NCI-H1105 treated with DMSO at 0.1 percent for 48 hours (cell line): Measurements from ENCODE around the gene SCYGR5.
A peak's percentile ranks its signal among the peaks of the same experiment; 100 is the strongest.
"Not testable (repeated sequence)": the region's sequence is repeated elsewhere in the genome, so short reads cannot be mapped to it uniquely, and the experiment has no call there.

ENCODE experiments used
- DNase-seq: peaks from one replicate; lab custom pipeline; 2025; lab: John Stamatoyannopoulos, UW

The SCYGR5 gene

DNA sequence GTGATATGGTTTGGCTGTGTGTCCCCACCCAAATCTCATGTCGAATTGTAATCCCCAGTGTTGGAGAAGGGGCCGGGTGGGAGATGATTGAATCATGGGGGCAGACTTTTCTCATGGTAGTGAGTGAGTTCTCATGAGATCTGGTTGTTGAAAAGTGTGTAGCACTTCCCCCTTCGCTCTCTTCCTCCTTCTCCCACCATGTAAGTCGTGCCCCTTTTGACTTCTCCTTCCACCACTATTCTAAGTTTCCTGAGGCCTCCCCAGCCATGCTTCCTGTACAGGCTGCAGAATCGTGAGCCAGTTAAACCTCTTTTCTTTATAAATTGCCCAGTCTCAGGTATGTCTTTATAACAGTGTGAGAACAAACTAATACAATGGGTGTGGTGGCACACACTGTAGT is 7.0 kb downstream of the SCYGR5 start:
- DNase-seq = not testable (repeated sequence)

DNA sequence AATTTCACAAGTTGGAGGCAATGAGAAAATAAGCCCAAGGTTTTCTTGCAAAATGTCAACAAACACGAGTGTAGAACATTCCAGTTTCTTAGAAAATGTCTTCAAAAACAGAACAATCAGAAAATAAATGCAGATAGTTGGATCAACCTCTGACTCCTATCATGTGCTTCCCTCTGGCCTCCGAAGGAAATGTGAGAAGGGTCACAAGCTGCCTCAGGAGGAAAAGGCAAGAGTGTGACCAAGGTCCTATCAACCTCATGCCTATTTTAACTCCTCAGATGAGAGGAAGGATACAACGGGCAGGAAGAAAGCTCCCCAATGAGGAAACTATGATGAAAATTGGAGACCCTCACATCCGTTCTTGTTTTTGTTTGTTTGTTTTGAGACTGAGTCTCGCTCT is 7.9 kb downstream of the SCYGR5 start:
- DNase-seq = no peak

DNA sequence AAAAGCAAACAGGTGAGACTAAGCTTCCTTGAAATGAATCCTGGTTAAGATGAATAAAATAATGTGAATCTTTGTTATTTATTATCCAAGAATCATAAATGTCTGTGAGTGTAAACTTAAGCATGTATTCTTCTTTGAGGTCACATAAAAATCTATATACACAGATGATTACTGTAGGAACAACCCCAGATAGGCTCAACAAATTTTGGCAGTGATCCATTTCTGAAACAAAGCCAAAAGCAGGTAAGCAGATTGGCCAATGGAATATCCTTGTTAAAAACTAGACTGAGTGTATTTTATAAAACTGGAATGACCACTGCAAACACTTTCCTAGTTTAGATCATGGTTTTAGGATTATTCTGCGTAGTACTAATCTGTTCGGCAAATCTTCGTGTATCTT is 11.3 kb downstream of the SCYGR5 start:
- peak; percentile 5 for DNase-seq

DNA sequence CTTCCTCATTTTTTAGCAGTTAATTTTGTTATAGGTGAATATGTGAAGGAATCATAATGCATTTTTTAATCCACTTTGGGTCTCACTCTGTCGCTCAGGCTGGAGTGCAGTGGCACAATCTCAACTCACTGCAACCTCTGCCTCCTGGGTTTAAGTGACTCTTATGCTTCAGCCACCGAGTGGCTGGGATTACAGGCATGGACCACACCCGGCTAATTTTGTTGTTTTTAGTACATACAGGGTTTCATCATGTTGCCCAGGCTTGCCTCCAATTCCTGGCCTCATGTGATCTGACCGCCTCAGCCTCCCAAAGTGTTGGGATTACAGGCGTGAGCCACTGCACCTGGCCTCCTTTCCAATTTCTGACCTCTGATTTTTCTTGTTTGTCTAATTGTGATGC is 17.7 kb downstream of the SCYGR5 start:
- DNase-seq = no peak

DNA sequence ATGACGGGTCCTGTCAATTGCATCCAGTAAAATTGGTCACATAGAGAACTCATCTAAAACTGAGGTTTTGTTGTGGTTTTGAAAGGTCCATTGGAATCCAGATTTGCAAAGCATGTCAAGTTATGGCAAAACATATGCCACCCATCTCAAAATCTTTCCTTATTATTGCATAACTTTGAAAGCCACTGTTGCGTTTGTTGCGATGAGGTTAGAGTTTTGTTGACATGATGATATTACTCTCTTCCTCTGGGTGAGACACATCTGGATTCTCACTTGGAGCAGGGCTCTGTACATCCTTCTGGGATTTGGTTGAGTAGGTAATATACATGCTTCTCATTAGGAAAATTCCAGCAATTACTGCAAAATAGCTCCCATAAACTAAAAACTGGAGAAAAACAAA is 20.6 kb downstream of the SCYGR5 start:
- no peak for DNase-seq

DNA sequence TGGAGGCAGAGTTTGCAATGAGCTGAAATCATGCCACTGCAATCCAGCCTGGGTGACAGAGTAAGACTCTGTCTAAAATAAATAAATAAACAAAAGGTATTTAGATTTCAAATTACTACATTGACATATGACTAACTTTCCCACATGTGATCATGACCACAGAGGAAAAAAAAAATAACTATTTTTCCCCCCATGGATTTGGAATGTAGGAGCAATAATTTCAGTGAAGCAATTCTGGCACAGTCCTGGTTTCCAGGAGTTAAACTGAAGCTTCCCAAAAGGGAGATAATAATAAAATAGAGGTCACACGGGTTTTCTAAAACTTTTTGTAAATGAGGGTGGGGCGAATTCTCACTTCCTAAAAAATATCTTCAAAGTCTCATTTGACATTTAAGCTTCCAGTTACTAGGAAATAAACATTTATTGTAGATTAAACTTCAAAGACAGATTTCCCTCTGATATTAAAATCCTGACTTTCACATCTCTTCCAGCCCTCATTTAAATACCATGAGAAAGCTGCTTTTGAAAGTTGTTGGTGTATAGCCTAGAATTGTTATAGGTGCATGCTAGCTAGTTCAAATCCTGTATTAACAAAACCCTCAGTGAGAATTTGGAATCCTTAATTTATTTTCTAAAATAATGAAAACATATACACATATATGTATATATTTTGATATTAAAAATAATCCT is 30.5 kb downstream of the SCYGR5 start:
- no peak for DNase-seq

DNA sequence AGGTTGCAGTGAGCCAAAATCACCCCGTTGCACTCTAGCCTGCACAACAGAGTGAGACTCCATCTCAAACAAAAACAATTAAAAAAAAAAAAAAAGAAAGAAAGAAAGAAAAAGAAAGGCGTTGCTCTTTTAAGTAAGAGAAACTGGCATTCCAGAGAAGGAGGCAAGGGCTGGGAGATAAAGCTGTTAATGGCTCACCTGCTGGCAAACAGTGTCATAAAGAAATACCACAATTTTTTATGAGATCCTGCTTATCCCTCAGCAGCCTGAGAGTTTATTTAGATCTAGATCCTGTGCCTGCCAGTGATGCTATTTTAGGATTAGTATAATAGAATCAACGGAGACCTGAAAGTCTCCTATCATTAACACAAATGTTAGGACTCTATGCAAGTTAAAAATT is 35.0 kb downstream of the SCYGR5 start:
- no peak for DNase-seq

DNA sequence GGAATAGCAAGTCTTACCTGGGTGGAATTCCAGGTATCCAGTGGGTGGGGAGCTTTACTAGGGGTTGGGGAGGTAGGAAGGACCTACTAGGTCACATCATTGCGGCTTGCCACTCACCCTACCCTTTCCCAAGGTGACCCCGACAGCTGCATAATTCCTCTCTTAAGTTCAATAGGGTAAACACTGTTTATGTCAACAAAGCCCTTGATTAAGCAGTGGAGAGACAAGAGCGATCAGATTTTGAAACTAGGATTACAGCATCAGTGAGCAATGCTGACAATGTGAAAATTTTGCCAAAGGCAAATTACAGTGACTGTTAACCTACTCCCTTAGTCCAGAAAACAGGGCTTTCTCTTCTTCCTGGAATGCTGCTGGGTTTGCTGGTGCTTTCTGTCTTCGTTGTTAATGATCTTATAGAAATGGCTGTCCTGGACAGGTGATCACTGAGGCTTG is 36.7 kb downstream of the SCYGR5 start:
- DNase-seq = no peak

DNA sequence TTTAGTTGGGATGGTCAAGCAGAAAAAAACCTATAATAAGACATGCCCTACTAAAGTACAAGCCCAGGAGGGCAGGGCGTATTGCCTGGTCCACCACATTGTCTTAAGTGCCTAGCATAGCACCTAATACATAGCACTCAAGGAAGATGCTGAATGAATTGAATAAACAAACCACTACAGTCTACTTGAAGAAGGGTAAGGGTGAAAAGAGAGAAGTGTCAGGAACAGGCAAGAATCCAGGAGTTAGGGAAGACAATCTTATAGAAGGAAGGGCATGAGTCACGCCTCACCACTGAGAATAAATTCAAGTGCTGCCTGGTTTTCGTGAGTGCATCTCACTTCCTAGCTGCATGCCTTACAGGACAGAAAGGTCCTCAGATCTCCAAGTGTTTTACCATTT is 37.4 kb downstream of the SCYGR5 start:
- DNase-seq = no peak

DNA sequence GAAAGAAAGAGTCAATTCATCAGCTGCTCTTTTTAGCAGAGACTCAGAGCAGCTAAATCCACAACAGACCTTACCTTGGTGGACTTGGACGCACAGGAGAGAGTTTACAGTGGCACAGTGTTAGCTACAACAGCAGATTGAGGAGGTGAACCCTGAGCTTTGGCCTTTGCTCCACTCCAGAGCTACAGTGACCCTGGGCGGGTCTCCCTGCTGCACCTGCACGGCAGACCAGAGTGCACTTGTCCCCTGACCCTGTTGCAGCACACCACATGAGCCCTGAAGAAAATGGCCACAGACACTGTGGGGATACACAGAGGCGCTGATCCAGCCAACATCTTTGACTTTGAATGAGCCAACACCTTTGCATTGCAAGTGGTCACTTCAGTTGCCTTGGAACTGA is 40.3 kb downstream of the SCYGR5 start:
- no peak for DNase-seq

DNA sequence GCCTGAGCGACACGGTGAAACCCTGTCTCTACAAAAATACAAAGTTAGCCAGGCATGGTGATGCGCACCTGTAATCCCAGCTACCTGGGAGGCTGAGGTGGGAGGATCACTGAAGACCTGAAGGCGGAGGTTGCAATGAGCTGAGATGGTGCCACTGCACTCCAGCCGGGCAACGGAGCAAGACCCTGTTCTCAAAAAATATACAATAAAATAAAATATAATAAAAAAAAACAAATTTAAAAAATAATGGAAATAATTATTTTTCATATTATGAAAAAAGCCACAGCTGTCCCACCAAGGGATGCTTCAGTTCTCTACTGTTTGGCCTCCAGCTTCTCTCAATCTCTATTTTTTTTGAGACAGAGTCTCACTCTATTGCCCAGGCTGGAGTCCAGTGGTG is 40.8 kb downstream of the SCYGR5 start:
- no peak for DNase-seq

DNA sequence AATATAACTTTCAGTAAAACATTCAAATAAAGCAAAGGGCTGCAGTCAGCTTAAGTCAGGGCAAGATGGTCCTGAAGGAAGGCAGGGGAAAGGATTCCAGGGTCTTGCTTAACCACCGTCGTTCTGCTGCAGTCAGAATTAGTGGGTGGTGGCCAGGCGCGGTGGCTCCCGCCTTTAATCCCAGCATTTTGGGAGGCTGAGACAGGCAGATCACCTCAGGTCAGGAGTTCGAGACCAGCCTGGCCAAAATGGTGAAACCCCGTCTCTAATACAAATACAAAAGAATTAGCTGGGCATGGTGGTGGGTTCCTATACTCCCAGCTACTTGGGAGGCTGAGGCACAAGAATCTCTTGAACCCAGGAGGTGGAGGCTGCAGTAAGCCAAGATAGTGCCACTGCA is 44.4 kb downstream of the SCYGR5 start:
- DNase-seq = no peak

DNA sequence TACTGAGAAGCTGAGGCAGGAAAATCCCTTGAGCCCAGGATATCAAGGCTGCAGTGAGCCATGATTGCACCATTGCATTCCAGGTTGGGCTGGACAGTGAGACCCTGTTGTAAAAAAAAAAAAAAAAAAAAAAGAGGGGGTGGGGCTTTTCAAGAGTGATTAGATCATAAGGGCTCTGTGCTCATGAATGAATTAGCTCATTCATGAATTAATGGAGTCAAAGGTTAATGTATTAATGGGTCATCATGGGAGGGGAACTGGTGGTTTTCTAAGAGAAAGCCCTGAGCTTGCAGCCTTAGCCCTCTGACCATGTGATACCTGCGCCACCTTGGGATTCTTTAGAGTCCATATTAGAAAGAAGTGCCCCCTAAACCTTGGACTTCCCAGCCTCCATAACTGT is 46.7 kb downstream of the SCYGR5 start:
- no peak for DNase-seq

DNA sequence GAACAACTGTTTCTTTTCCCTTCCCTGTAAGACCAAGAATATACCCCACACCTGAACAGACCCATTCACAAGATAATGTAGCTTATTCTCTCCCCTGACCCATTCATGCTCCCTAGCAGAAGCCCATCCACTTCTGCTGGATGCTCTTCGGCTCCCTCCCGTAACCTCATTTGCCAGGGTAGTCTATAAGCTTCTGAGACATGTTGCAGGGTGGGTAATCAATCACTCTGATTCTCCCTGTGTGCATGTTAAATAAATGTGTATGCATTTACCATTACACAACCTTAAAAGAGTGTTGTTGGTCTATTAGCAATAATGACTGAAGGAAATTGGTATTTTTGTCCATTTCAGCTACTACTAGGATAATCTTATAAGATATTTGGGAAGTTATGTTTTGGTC is 49.9 kb downstream of the SCYGR5 start:
- no peak for DNase-seq
